Left cardiac atrium (tissue), 4 donors: ENCODE measurements around the gene ARHGAP31. TPM values are rescaled to one million over a fixed set of nuclear protein-coding genes. Genes with fewer than 3 reads are reported as not detected.
"Not testable (repeated sequence)": the region's sequence is repeated elsewhere in the genome, so short reads cannot be mapped to it uniquely, and the experiment has no call there.

Experiments used
- ATAC-seq, 2 donors: fragments of 200-7000 bp; cut with Tn5 transposase; one replicate each; pipeline ENCODE4 v1.9.1; 2020; ENCODE audit warnings: mild to moderate bottlenecking in 2 of 2, moderate library complexity in 2 of 2
- DNase-seq: peaks from one replicate; pipeline ENCODE4 v3.0.0-alpha.2; 2020
- intact Hi-C, 2 donors: fragments of 100-400 bp; cut with DNase I; formaldehyde crosslinking; loops; one replicate each; pipeline versions ENCODE4 v1.14.1 to v1.15.1; 2022 to 2023
- total RNA-seq, 2 donors: library from RNA; stranded (reverse); fragmentation: NEBNext Ultra II Directional; extraction: Animal tissue kit (Norgen Biotek cat#: 25700); gene quantifications; one replicate each; pipeline ENCODE4 v1.2.1, GENCODE V29; 2021
- donor health status: DM: no; HTN: yes; CAD: no.
- donor health status: DM: no; HTN: yes; CAD: no; lungs with severe emphysema.
- donor health status: DM: yes; HTN: yes; CAD: no.
- donor health status: Dilated cardiomyopathy.

Gene ARHGAP31
- total RNA-seq, 2 donors from 2014 or later = 33.5 to 44.0 TPM

GRCh38 chr3:119291062-119291700 lies 3.0 kb upstream of the ARHGAP31 start:
- DNase-seq (no peak), ATAC-seq (no peak)
- intact Hi-C loops = loop anchor here in 1 of 2 donors (10.0 kb wide), 1 partner anchor 174 kb away; the partner anchor contains the start of genes POGLUT1 and TMEM39A

GRCh38 chr3:119292666-119293065 lies 1.5 kb upstream of the ARHGAP31 start:
- ATAC-seq (no peak), DNase-seq (no peak)
- intact Hi-C loops = loop anchor here in 1 of 2 donors (10.0 kb wide), 1 partner anchor 172 kb away; the partner anchor contains the start of genes POGLUT1 and TMEM39A

GRCh38 chr3:119293105-119293870 lies 895 bp upstream of the ARHGAP31 start:
- DNase-seq (no peak), ATAC-seq (no peak)
- intact Hi-C loops = loop anchor here in 1 of 2 donors (10.0 kb wide), 1 partner anchor 172 kb away; the partner anchor contains the start of genes POGLUT1 and TMEM39A

GRCh38 chr3:119294696-119295671 lies 801 bp downstream of the ARHGAP31 start:
- DNase-seq = peak; percentile 43
- ATAC-seq = peak; percentile 32 to 47
- intact Hi-C loops = loop anchor here in 1 of 2 donors (5.0 to 10.0 kb wide), 2 partner anchors 37 to 170 kb away; partner anchors contain the start of genes POGLUT1 and TMEM39A

- intact Hi-C loops = loop anchor here in 1 of 2 donors (5.0 to 10.0 kb wide), 2 partner anchors 36 to 169 kb away; partner anchors contain the start of genes POGLUT1 and TMEM39A
- DNase-seq (no peak), ATAC-seq (no peak)
Measured at GRCh38 chr3:119295816-119296726, 1.9 kb downstream of the ARHGAP31 start.

- DNase-seq = no peak
- intact Hi-C loops = loop anchor here in 1 of 2 donors (5.0 to 10.0 kb wide), 2 partner anchors 36 to 168 kb away; partner anchors contain the start of genes POGLUT1 and TMEM39A
- no peak for ATAC-seq
Measured at GRCh38 chr3:119296727-119297122, 2.5 kb downstream of the ARHGAP31 start.

- intact Hi-C loops = loop anchor here in 1 of 2 donors (5.0 to 10.0 kb wide), 2 partner anchors 35 to 168 kb away; partner anchors contain the start of genes POGLUT1 and TMEM39A
- DNase-seq (peak; percentile 59), ATAC-seq (no peak)
Measured at GRCh38 chr3:119297169-119297568, 3.0 kb downstream of the ARHGAP31 start.

GRCh38 chr3:119298565-119298941 lies 4.4 kb downstream of the ARHGAP31 start:
- no peak for ATAC-seq
- no peak for DNase-seq
- intact Hi-C loops = loop anchor here in 1 of 2 donors (5.0 to 10.0 kb wide), 2 partner anchors 34 to 166 kb away; partner anchors contain the start of genes POGLUT1 and TMEM39A

- no peak for DNase-seq
- intact Hi-C loops = no loop called here
- ATAC-seq = peak; percentile 32 to 64
Measured at GRCh38 chr3:119300991-119301391, 6.8 kb downstream of the ARHGAP31 start.

- peak in 1 of 2 donors; percentile 47 for ATAC-seq
- intact Hi-C loops = no loop called here
- no peak for DNase-seq
Measured at GRCh38 chr3:119301662-119302061, 7.5 kb downstream of the ARHGAP31 start.

GRCh38 chr3:119302697-119303551 lies 8.7 kb downstream of the ARHGAP31 start:
- DNase-seq (no peak), ATAC-seq (no peak)
- intact Hi-C loops = no loop called here

GRCh38 chr3:119304201-119304713 lies 10.1 kb downstream of the ARHGAP31 start:
- no peak for DNase-seq
- ATAC-seq = no peak
- intact Hi-C loops = no loop called here

- ATAC-seq (no peak), DNase-seq (no peak)
- intact Hi-C loops = no loop called here
Measured at GRCh38 chr3:119305286-119305685, 11.1 kb downstream of the ARHGAP31 start.

- ATAC-seq, DNase-seq, intact Hi-C loops: not testable (repeated sequence)
Measured at GRCh38 chr3:119306378-119306777, 12.2 kb downstream of the ARHGAP31 start.

- DNase-seq (no peak), ATAC-seq (no peak)
- intact Hi-C loops = no loop called here
Measured at GRCh38 chr3:119308355-119308754, 14.2 kb downstream of the ARHGAP31 start.

- no peak for DNase-seq
- intact Hi-C loops = no loop called here
Measured at GRCh38 chr3:119309591-119309990, 15.4 kb downstream of the ARHGAP31 start.

More at GRCh38 chr3:119309591-119309990, 15.4 kb downstream of the ARHGAP31 start:
- no peak for ATAC-seq
